GM03348 (cell line): ENCODE data around the gene HELZ2.
A peak's percentile ranks its signal among the peaks of the same experiment; 100 is the strongest.

ENCODE experiments used
- DNase-seq: peaks from one replicate; pipeline ENCODE4 v3.0.0; 2012; ENCODE audit warnings: low spot score

HELZ2 gene

GRCh38 chr20:63598479-63599395 is 24.7 kb upstream of the HELZ2 start:
- DNase-seq, result no peak

GRCh38 chr20:63597651-63598478 is 23.8 kb upstream of the HELZ2 start:
- DNase-seq, result no peak

DNA sequence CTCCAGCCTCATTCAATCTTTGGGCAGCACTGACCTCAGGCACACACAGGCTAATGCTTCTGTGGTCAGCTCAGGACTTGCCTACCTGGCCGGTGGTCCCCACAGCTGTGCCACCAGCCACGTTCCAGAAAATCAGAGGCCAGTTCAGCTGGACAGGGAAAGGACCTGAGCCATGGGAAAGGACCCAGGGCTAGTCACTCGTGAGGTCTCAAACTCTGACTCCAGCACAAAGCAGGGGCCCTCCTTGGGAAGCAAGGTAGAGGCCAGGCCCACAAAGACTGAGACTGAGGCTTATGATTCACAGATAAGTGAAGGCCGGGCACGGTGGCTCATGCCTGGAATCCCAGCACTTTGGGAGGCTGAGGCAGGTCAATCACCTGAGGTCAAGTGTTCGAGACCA is 22.4 kb upstream of the HELZ2 start:
- DNase-seq, result no peak

GRCh38 chr20:63595416-63596127 is 21.5 kb upstream of the HELZ2 start:
- no peak for DNase-seq

- DNase-seq, result peak; percentile 85
Observed at GRCh38 chr20:63594043-63594561, 20.1 kb upstream of the HELZ2 start.

- no peak for DNase-seq
Observed at GRCh38 chr20:63592661-63593060, 18.6 kb upstream of the HELZ2 start.

DNA sequence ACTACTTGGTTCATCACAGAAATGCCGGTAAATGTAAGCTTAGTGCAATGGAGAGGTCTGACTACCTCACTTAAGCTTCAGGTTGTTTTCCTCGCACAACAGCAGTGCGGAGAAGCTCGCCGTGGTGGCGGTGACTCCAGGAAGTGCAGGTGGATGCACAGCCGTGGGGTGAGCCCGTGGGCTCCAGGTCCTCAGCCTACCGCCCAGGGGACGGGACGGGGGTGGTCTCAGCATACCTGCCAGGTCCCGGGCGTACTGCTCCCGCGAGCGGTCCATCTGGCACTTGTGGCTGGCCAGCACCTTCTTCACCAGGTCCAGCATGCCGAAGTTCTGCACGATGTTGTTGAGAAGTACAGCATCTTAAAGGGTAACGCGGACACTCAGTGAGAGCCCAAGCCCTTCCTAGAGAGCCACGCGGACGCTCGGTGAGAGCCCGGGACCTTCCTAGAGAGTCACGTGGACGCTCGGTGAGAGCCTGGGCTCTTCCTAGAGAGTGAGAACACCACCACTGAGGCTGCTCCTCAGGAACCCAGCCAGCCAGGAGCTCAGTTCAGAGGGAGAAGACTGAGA is 17.8 kb upstream of the HELZ2 start:
- no peak for DNase-seq

- DNase-seq, result no peak
Observed at GRCh38 chr20:63591147-63591533, 17.1 kb upstream of the HELZ2 start.

DNA sequence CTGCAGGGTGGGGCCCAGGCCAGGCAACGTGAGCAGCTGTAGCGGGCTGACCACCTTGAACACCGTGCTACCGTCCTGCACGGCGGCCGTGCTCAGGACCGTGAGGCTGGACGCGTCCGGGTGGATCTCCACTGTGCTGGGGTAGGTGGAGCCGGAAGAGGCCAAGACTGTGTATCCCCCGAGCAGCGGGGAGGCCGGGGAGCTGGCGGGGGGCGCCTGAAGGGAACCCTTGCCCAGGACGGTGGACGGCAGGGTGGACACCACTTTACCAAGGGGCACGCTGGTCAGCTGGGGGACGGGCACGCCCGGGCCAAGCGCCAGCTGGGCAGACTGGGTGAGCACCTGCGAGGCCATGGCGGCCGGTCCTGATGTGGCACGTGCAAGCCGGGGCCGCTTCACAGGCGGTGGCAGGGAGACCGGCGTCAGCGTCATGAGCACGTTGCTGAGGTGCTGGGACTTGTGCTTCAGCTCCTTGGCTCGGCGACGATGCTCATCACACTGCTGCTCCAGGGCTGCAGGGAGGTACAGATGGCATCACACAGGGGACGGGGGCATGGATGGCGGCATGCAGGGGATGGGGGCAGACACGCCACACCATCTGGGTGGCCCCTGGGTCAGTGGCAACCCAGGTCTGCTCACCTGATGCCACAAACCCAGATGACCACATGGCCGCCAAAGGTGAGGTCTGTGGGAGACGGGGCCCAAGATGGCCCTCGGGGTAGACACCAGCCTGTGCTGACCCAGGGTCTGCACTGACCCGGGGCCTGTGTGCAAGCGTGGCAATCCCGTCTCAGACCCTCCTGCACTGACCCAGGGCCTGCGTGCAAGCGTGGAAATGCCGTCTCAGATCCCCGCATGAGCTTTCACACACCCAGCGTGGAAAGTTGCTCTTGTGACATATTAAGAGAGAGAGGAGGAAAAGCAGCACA is 16.4 kb upstream of the HELZ2 start:
- no peak for DNase-seq

DNA sequence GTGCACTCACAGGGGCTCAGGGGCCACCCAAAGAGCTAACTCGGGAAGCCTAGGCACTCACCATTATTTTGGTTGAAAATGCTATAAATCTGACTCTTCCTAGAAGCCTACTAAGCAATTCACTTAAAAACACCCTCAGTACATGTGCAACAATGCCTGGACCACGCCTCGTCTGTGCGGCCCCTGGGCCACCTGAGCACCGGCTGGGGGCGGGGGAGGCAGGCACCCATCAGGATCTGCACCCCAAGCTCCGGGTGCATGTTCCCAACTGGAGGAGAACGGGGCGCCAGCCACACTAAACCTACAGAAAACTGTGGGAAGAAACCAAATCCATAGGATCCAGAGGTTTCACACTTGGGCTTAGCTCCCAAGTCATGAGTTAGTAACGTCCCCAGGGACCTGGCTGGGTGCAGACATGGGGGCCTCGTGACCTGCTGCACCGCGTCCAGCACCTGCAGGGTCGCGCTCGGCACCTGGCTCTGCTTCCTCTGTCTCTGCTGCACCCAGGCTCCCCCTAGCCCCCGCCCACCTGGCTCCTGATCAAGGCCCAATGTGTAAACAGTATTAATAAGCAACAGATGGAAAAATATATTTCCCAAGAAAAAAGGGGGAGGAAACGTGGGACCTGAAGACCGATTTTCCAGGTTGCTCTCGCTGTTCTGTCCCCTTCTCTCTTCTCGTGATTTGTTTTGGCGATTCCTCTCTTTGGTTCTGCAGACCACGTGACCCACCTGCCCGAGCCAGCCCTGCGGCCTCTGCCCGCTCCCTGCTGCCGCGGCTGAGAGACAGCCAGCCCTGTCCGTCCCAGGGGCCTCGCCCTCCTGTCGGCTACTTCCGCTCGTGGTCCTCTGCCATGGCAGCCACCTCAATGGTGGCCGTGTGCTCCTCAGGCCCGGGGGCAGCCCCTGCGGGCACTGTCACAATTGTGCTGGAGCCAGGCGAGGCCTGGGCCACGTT is 15.5 kb upstream of the HELZ2 start:
- no peak for DNase-seq

- no peak for DNase-seq
Observed at GRCh38 chr20:63588641-63589041, 14.6 kb upstream of the HELZ2 start.

DNA sequence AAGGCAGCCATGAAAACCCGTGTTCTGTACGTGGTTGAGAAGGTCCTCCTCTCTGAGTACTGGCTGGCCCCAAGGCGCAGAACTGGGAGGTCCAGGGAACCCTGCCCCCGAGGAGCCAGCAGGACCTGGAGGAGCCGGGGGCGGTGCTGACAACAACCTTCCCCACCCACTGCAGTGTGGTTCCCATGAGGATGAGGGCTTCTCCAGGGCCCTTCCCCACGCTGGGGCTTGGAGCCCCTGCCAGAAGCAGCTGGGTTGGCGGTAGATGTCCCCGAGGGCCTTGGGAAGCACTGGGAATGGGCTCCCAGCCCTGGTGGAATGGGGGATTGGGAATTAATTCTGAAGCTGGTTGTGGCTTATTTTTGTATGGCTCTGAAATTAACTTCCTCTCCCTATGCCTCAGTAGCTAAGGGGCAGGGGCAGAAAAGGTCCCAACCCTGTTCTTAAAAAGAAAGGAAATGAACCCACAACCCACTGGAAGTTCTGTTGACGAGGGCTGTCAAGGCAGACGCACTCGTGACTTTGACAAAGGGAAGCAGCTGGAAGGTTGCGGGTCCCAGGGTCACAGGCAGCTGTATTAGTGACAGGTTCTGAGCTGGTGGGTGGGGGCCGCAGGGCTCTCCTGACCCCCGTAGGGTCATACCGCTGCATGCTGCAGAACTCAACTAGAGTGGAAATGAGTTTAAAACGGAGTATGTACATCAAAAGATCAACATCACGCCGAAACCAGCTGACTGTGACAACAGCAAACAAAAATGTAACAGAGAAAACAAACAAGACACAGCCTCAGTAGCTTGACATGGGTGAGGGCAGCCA is 13.9 kb upstream of the HELZ2 start:
- DNase-seq, result no peak

GRCh38 chr20:63587256-63587655 is 13.2 kb upstream of the HELZ2 start:
- DNase-seq, result no peak

DNA sequence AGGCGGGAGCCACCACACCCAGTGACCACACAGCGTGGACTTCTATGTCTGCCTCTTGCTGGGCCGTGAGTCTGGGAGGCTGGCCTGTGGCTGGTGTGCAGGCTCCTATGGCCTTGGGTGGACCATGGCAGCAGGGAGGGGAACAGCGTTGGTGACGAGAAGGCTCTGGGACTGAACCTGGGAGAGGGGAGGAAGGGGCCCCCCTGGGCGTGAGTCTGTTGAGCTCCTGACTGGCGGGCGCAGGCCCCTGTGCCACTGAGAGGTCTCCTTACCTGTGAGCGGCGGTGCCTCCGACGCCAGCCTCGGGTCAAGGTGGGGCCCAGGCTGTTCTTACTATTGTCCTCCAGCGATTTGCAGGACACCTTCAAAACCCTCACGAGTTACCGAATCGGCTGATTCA is 12.8 kb upstream of the HELZ2 start:
- DNase-seq, result no peak

- no peak for DNase-seq
Observed at GRCh38 chr20:63585616-63586565, 11.9 kb upstream of the HELZ2 start.

DNA sequence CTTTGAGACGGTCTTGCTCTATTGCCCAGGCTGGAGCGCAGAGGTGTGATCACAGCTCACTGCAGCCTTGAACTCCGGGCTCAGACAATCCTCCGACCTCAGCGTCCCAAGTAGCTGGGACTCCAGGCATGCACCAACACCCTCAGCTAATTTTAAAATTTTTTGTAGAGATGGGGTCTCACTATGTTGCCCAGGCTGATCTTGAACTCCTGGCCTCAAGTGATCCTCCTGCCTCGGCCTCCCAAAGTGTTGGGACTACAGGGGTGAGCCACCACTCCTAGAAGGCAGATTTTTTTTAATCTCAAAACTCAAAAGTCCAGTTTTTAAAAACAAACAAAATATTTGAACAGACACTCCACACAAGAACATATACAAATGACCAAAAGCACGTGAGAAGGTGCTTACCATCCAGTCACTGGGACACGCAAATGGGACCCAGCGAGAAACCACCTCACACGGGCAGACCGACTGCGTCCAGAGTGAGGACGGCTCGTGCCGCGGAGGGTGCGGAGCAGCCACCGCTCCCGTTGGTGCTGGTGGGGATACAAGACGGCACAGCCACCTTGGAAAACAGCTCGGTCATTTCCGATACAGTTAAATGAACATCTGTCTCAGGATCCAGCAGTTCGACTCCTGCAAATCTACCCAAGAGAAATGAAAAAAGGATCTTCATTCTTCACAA is 8.5 kb upstream of the HELZ2 start:
- no peak for DNase-seq
